Activated T-helper 2 cell treated with anti-CD3 and anti-CD28 coated beads, Interferon-gamma antibody, Interleukin-2, Interleukin-4, amounts not matched to agents 10 μg/mL and 5 μg/mL and 100 μg/mL, durations not matched to agents 14 hours and 24 hours and 36 hours (primary cell): ENCODE data around the gene SDK2. TPM values are rescaled to one million over a fixed set of nuclear protein-coding genes. Genes with fewer than 3 reads are reported as not detected.

Source experiments
- DNase-seq: peaks from one replicate; pipeline ENCODE4 v3.0.0; 2021; ENCODE audit warnings: low spot score
- H3K27ac Mint-ChIP-seq: one replicate; pipeline ENCODE4 v1.8.0; 2021; ENCODE audit warnings: mixed read lengths
- H3K27me3 Mint-ChIP-seq: one replicate; pipeline ENCODE4 v1.8.0; 2021; ENCODE audit warnings: low read depth, mixed read lengths
- H3K36me3 Mint-ChIP-seq: one replicate; pipeline ENCODE4 v1.8.0; 2021; ENCODE audit warnings: low read depth, mixed read lengths
- H3K4me1 Mint-ChIP-seq: one replicate; pipeline ENCODE4 v1.8.0; 2021; ENCODE audit warnings: low read depth, mixed read lengths
- H3K4me3 Mint-ChIP-seq: one replicate; pipeline ENCODE4 v1.8.0; 2021; ENCODE audit warnings: low read depth, mild to moderate bottlenecking, moderate library complexity, mixed read lengths
- H3K9me3 Mint-ChIP-seq: one replicate; pipeline ENCODE4 v1.8.0; 2021; ENCODE audit warnings: mixed read lengths
- intact Hi-C: fragments of 100-400 bp; cut with micrococcal nuclease; formaldehyde crosslinking; loops from one replicate; pipeline ENCODE4 v1.15.1; 2023
- total RNA-seq: library from RNA; stranded (reverse); gene quantifications from 2 replicates; pipeline ENCODE4 v1.2.3, GENCODE V29; 2022

The SDK2 gene
- total RNA-seq, 1 donor from 2014 or later, result 0.07 TPM

DNA sequence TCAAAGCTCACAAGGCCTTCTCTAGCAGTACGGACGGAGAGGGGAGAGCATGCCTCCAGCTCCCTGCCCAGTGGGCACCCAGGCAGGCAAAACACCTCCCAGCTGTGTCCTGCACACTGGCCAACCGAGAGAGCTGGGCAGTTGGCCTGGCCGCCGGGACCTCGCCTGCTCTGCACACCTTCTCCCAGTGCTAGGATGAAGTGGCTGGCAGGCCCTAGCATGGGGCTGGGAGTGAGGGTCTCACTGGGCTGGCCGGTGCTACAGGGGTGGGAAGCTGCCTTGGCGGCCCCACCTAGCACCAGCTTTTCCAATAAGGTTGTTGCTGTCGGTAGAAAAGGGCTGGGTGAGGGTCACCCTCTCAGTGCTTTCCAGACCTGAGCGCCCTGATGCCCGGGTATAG lies 60.2 kb downstream of the SDK2 start:
- Mint-ChIP-seq H3K4me3 (no peak overlapping the region), H3K27ac (no peak overlapping the region), H3K27me3 (no peaks in the 10 kb centered on the region), H3K36me3 (no peaks in the 10 kb centered on the region), H3K4me1 (peaks cover 5% of the 10 kb centered on the region), H3K9me3 (no peaks in the 10 kb centered on the region)
- DNase-seq, result no peak
- intact Hi-C loops, result no loop called here

DNA sequence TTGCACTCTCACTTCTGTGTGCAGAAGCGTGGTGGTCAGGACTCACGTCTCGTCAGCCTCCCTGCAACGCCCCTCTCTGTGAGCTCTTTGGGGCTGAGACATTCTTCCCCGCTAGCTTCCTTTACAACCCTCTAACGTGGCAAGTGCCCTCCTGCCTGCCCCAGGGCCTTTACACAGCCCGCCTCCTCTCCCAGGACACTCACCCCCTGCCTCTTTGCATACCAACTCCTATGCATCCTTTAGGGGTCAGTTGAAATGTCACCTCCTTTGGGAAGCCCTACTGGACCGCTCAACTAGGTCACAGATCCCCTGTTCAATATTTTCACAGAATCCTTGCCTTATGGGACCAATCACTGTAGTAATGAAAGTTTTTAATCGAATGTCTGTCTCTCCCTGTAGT lies 61.4 kb downstream of the SDK2 start:
- Mint-ChIP-seq H3K36me3 (no peaks in the 10 kb centered on the region), H3K4me3 (no peak overlapping the region), H3K4me1 (no peaks in the 10 kb centered on the region), H3K27ac (no peak overlapping the region), H3K9me3 (no peaks in the 10 kb centered on the region), H3K27me3 (no peaks in the 10 kb centered on the region)
- no peak for DNase-seq
- intact Hi-C loops, result no loop called here

DNA sequence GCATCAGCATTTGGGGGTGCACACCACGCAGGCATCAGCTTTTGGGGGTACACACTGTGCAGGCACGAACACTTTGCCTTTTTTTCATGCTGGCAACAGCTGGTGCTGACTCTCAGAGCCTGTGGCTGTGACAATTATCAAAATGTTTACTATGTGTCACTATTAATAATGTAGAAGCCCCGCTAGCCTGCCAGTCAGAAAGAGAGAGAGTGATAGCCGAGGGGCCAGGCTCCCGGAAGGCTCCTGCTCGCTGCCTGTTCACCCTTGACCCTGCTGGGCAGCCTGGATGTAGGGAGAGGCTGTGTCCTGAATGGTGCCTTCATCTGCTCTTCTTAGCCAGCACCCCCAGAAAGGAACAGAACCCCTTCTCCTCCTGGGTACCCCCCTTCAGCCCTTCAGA lies 61.9 kb downstream of the SDK2 start:
- intact Hi-C loops, result no loop called here
- no peaks in the 10 kb centered on the region for H3K36me3 Mint-ChIP-seq
- peaks cover 3% of the 10 kb centered on the region for H3K27me3 Mint-ChIP-seq
- H3K4me3 Mint-ChIP-seq, result no peak overlapping the region
- H3K9me3 Mint-ChIP-seq, result no peaks in the 10 kb centered on the region
- H3K27ac Mint-ChIP-seq, result no peak overlapping the region
- no peaks in the 10 kb centered on the region for H3K4me1 Mint-ChIP-seq
- DNase-seq, result no peak

DNA sequence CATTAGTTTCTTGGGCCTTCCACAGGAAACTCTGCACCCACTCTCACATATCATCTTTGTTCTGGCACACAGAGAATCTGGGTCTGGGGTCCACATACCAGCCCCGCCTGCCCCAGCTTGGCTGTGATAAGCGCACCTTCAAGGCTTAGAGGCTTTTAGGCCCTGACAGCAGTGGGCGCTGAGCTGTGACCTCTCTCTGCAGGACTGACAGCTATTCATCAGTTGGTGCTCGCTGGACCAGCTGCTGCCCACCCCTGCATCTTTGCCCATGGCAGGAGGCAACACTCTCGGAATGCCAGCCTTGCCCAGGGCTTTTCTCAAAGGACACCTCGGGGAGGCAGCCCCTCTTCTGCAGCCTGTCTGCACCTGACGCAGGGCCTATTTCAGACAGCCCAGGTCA lies 62.9 kb downstream of the SDK2 start:
- H3K27ac Mint-ChIP-seq, result no peak overlapping the region
- intact Hi-C loops, result no loop called here
- no peaks in the 10 kb centered on the region for H3K9me3 Mint-ChIP-seq
- H3K4me3 Mint-ChIP-seq, result no peak overlapping the region
- no peak for DNase-seq
- no peaks in the 10 kb centered on the region for H3K36me3 Mint-ChIP-seq
- peaks cover 3% of the 10 kb centered on the region for H3K27me3 Mint-ChIP-seq
- H3K4me1 Mint-ChIP-seq, result no peaks in the 10 kb centered on the region

DNA sequence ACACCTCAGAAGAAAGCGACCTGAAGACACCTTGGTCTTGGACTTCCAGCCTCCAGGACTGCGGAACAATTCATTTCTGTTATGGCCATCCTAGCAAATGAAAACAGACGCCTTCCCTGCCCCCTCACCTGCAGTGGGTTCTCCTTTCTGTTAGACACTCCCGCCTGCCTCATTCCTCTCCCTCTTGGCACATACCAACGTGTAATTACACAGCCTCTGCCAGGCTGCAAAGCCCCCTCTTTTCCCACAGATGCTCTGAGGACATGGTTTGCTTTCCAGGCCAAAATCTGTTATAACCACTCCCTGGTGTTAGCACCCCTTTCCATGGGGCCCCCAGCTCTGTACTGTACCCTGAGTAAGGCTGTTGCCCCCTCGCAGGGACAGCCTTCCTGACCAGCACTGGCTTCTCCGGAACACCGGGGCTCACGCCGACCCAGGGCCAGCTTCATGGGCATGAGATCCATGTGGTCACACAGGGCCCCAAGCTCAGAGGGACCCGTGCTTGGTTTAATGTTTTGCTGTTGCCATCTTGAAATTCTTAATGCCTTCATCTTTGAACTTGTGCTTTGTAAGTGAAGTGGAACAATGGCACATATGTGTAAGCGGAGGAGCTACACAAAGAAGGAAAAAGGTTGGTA lies 64.1 kb downstream of the SDK2 start:
- no peaks in the 10 kb centered on the region for H3K4me1 Mint-ChIP-seq
- H3K36me3 Mint-ChIP-seq, result no peaks in the 10 kb centered on the region
- no peak overlapping the region for H3K4me3 Mint-ChIP-seq
- no peaks in the 10 kb centered on the region for H3K9me3 Mint-ChIP-seq
- peaks cover 5% of the 10 kb centered on the region for H3K27me3 Mint-ChIP-seq
- no peak for DNase-seq
- H3K27ac Mint-ChIP-seq, result no peak overlapping the region
- intact Hi-C loops, result no loop called here

DNA sequence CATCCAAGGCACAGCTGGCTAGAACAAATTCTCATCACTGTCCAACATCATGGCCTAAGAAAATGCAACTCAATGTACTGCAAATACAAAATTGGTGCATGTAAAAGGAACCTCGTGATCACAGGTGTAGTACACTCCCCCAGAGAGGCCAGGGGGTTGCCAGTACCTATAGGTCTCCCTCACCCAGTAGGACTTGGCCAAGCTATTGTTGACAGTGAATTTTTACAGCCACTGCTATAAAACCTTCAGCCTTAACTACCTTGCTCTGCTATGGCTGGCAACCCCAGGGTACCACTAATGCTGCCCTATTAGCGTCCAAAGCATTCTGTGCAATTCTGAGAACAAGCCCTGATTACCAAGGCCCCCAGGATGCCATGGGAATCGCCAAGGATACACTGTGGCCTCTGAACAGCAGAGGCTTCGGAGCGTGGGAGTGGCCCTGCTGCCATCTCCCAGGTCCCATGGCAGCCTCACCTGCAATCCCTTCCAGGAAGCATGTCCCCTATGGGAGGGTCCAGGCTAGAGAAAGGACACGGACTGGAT lies 67.6 kb downstream of the SDK2 start:
- H3K27me3 Mint-ChIP-seq, result peaks cover 5% of the 10 kb centered on the region
- H3K9me3 Mint-ChIP-seq, result no peaks in the 10 kb centered on the region
- no peaks in the 10 kb centered on the region for H3K4me1 Mint-ChIP-seq
- no peak overlapping the region for H3K4me3 Mint-ChIP-seq
- intact Hi-C loops, result no loop called here
- no peak overlapping the region for H3K27ac Mint-ChIP-seq
- H3K36me3 Mint-ChIP-seq, result no peaks in the 10 kb centered on the region
- no peak for DNase-seq

DNA sequence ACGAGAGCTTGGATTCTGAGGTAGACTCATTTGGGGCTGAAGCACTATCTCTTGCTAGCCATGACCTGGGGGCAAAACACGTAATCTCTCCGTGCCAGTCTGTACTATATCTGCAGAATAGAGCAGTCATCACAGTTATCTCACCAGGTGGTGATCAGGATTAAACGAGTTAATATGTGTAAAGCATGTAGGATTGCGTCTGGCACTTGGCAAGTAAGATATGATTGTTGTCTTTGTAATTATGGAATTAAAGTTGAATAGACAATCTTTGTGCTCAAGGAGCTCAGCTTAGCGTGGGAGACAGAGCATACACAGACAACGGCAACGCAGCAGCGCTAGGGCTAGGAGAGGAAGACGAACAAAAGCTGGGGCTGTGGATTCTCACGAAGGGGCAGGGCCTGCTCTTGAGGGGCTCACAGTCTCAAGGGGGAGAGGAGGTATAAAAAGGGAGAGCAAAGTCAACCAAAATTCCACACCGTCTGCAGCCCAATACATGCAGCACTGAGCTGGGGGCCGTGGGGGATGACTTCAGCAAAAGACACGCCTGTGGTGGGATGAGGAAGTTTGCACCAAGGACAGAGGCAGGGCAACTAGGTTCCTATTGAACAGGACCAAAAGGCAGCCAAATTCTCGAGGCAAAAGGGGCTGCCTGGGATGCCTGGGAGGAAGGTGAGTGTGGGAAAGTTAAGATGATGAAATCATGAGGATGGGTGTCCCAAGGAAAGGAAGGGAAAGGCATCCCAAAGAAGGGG lies 68.6 kb downstream of the SDK2 start:
- Mint-ChIP-seq H3K4me1 (no peaks in the 10 kb centered on the region), H3K36me3 (no peaks in the 10 kb centered on the region), H3K27ac (no peak overlapping the region), H3K9me3 (no peaks in the 10 kb centered on the region), H3K4me3 (no peak overlapping the region), H3K27me3 (peaks cover 5% of the 10 kb centered on the region)
- DNase-seq, result no peak
- intact Hi-C loops, result no loop called here

DNA sequence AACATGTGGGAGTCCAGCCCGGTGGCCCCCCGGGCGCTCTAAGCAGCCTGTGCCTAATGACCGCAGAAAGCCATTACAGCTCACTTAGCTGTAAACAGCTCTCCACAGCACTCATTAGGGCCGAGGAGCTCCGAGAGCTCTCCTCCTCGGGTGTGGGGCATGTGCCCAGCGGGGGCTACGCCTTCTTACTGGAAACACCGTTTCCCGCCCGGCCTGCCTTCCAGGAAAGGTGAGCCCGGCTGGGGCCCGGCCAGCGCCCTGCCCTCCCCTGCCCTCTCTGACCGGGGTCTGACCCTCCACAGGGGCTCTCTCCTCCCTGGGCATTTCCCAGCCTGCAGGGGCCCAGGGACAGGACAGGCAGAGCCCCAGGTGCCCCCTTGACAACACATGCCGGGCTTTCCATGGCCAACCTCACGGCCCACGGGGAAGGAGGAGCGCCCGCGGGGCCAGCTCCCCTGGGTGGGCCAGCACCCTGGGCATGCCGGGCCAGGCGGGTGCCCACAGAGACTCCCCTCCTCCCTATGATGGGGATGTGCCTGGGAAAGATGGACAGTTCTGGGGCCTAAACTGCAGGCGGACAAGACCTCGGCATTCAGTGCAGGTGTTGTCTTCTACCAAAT lies 72.6 kb downstream of the SDK2 start:
- intact Hi-C loops, result no loop called here
- Mint-ChIP-seq H3K9me3 (no peaks in the 10 kb centered on the region), H3K4me3 (no peak overlapping the region), H3K36me3 (no peaks in the 10 kb centered on the region), H3K27ac (no peak overlapping the region), H3K27me3 (peaks cover 2% of the 10 kb centered on the region), H3K4me1 (peaks cover 3% of the 10 kb centered on the region)
- DNase-seq, result no peak

DNA sequence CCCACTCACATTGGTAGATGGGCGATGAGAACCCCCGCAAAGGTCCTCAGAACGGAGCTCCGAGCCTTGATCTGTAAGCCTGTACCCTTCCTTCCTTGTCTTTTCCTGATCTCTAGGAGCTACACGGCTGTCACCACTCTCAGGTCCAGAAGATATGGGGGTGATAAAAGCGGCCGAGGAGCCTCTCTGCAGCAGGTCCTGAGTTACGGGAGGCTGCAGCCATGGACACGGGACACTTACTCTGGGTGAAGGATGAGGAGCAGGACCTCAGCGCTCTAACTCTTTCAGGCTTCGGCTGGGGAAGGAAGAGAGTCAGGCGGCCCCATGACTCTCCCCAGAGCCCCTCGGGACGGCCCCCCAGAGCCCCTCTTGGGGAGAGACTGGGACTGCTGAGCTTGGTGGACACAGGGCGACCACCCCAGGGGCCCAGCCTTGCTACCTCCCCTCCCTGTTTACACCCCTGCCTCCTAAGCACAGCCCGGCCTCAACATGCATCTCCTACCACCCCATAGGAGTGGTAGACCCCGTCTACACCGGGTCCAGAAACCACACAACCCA lies 74.4 kb downstream of the SDK2 start:
- H3K4me1 Mint-ChIP-seq, result peaks cover 7% of the 10 kb centered on the region
- H3K36me3 Mint-ChIP-seq, result no peaks in the 10 kb centered on the region
- intact Hi-C loops, result no loop called here
- no peaks in the 10 kb centered on the region for H3K27me3 Mint-ChIP-seq
- H3K9me3 Mint-ChIP-seq, result no peaks in the 10 kb centered on the region
- no peak overlapping the region for H3K27ac Mint-ChIP-seq
- no peak for DNase-seq
- no peak overlapping the region for H3K4me3 Mint-ChIP-seq

DNA sequence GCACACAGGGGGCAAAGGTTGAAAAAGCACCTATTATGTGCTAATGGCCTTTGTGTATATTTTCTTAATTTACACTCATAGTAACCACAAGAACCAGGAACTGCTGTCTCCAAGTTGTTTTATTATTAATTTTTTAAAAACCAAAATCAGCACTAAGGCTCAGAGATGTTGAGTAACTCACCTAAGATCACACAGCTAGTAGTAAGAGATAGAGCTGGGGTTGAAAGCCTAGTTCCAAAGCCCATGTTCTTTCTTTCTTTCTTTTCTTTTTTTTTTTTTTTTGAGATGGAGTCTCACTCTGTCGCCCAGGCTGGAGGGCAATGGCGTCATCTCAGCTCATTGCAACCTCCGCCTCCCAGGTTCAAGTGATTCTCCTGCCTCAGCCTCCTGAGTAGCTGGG lies 75.3 kb downstream of the SDK2 start:
- H3K4me1 Mint-ChIP-seq, result peaks cover 7% of the 10 kb centered on the region
- intact Hi-C loops, result no loop called here
- H3K27me3 Mint-ChIP-seq, result no peaks in the 10 kb centered on the region
- H3K9me3 Mint-ChIP-seq, result no peaks in the 10 kb centered on the region
- H3K36me3 Mint-ChIP-seq, result no peaks in the 10 kb centered on the region
- H3K4me3 Mint-ChIP-seq, result no peak overlapping the region
- no peak for DNase-seq
- no peak overlapping the region for H3K27ac Mint-ChIP-seq

DNA sequence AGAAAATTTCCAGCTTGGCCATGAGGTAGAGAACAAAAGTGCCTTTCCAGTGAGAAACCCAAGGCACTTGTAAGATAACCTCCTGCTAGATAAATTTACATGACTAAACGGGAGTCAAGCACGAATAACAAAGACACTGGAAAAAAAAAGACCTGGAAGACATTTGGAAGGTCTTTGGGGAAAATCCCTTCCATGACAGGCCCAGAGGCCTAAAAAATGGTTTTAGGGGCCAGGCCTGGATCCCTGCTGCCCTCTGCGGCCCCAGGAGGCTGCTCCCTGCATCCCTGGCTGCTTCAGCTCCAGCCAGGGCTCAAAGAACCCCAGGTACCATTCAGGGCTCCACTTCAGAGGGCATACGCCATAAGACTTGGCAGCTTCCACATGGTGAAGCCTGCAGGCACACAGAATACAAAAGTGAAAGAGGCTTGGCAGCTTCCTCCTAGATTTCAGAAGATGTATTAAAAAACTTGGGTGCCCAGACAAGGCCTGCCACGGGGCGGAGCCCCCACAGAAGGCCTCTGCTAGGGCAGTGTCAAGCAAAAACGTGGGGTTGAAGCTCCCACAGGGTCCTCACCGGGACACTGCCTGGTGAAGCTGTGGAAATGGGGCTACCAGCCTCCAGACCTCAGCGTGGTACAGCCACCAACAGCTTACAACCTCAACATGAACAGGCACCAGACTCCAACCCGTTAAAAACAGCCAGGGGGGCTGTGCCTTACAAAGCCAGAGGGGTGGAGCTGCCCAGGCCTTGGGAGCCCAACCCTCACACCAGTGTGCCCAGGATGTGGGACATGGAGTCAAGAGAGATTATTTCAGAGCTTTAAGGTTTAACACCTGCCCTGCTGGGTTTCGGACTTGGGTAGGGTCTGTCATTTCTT lies 77.1 kb downstream of the SDK2 start:
- intact Hi-C loops, result no loop called here
- Mint-ChIP-seq H3K9me3 (no peaks in the 10 kb centered on the region), H3K4me3 (no peak overlapping the region), H3K36me3 (no peaks in the 10 kb centered on the region), H3K27me3 (no peaks in the 10 kb centered on the region), H3K4me1 (peaks cover 7% of the 10 kb centered on the region), H3K27ac (no peak overlapping the region)
- no peak for DNase-seq

DNA sequence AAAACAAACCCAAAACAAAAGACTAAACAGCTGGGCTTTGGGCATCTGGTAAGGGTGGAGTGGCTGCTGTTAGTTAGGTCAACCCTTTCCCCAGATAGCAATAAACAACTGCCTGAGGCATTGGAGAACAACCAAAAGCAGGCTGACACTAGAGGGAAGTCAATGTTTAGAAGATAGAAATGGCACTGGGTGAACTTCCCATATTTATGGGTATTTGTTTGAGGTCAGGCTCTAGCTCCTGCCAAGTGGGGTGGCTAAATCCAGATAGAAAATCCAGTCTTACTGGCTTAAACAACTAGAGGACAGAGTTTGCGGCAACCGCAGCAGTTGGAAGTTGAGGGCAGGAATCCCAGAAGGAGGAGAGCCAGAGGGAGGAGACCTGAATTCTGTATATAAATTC lies 79.4 kb downstream of the SDK2 start:
- H3K27ac Mint-ChIP-seq, result no peak overlapping the region
- no peaks in the 10 kb centered on the region for H3K36me3 Mint-ChIP-seq
- no peaks in the 10 kb centered on the region for H3K27me3 Mint-ChIP-seq
- intact Hi-C loops, result no loop called here
- no peak for DNase-seq
- no peaks in the 10 kb centered on the region for H3K9me3 Mint-ChIP-seq
- no peak overlapping the region for H3K4me3 Mint-ChIP-seq
- peaks cover 7% of the 10 kb centered on the region for H3K4me1 Mint-ChIP-seq
